CD1c-positive myeloid dendritic cell (primary cell): ENCODE measurements around the gene DLG2.

ENCODE experiments used
- DNase-seq: peaks from one replicate; pipeline ENCODE4 v3.0.0-alpha.2; 2016; ENCODE audit errors: extremely low spot score

Gene DLG2

DNA sequence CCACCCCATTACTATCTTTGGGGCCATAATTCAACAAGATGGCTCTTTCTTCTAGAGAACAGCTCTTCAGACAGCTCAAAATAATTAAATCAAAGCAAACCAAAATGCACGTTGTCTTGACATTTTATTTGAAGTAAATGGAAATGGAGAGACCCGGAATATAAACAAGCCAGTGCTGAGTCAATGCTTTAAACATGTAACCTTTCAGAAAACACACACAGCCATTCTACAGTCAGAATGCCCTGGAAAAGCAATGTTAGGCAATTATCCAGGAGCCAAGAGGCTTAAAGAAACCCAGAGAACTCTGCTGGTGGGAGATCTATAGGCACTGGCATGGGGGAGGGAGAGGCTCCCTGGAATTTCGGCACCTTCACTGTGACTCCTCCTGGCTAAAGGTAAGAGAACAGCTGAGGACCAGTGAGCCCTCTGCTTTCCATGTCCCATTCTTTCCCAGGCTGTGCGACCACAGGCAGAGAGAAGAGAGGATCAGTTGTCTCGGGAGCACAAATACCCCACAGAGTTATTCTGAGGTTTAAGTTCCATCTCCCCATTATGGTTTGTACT, 2086.9 kb downstream of the DLG2 start:
- no peak for DNase-seq

DNA sequence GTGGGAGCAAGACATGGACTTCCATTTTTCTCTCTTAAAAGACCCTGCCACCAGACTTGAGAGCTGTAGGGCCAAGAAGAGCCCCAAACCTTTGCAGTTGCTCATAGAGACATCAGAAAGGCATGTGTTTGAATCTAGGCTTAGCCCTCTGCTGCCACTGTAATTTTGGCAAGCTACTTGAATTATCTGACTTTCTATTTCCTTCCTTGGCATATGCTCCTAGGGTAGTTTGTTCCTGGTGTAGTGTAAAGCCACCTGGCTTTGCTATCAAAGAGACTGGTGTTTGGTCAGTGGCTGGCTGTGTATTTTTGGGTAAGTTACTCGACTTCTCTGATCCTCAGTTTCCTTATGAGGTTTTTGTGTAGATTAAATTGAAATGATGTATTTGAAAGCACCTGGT, 2088.9 kb downstream of the DLG2 start:
- no peak for DNase-seq

DNA sequence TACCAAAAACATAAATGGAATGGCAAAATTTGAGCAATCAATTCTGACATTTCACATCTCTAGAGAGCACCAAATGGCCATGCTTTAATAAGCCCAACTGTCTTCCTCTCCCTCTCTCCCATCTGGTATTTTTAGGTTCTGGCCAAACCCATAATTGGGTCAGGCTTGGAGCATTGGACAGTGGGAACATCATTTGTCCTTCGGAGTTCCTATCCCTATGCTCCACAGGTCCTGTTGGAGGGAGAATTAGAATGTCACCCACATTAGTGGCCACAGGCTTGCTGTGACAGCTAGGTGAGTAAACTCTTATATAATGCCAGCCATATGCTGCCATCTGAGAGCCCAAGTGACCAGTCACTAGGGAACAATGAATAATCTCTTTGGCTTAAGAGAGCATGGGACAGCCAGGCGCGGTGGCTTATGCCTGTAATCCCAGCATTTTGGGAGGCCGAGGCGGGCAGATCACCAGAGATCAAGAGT, 2090.0 kb downstream of the DLG2 start:
- DNase-seq, result no peak

GRCh38 chr11:83533166-83533565, 2094.0 kb downstream of the DLG2 start:
- DNase-seq, result no peak

DNA sequence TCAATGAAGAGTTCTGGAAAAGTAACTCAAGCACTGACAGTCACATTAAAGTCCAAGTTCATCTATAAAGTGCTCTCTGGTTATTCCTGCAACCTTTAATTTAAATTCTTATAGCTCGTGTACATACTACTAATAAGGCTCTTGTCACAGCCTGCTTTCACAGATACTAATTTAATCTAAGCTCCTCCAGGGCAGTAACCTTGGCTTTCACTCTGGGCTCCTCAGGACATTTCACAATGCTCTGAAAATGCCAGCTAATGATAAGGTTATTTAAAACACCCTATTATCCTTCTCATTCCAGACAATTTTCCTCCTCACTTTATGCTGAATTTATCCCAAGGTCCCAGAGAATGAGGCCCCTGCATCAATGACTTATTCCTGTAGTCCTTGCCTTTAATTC, 2098.3 kb downstream of the DLG2 start:
- DNase-seq, result no peak

- no peak for DNase-seq
Observed at GRCh38 chr11:83528225-83528624, 2098.9 kb downstream of the DLG2 start.

GRCh38 chr11:83523676-83524075, 2103.5 kb downstream of the DLG2 start:
- DNase-seq, result no peak

DNA sequence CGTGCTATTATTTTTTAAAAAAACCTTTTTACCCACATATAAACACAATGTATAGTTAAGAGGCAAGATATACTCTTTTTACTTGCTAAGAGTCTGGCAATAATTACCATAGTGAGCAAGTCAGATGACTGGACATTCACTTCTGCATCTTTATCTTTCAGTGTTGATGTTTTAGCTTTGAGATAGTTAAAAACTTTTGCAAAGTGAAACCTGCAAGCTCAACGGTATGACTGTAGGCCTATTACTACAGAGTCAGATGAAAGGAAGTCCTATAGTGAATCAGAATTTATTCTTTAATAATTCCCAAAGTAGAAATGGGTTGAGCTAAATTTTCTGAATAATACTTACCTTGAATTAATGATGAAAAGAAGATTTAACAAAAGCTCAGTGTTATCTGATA, 2104.2 kb downstream of the DLG2 start:
- DNase-seq, result no peak

DNA sequence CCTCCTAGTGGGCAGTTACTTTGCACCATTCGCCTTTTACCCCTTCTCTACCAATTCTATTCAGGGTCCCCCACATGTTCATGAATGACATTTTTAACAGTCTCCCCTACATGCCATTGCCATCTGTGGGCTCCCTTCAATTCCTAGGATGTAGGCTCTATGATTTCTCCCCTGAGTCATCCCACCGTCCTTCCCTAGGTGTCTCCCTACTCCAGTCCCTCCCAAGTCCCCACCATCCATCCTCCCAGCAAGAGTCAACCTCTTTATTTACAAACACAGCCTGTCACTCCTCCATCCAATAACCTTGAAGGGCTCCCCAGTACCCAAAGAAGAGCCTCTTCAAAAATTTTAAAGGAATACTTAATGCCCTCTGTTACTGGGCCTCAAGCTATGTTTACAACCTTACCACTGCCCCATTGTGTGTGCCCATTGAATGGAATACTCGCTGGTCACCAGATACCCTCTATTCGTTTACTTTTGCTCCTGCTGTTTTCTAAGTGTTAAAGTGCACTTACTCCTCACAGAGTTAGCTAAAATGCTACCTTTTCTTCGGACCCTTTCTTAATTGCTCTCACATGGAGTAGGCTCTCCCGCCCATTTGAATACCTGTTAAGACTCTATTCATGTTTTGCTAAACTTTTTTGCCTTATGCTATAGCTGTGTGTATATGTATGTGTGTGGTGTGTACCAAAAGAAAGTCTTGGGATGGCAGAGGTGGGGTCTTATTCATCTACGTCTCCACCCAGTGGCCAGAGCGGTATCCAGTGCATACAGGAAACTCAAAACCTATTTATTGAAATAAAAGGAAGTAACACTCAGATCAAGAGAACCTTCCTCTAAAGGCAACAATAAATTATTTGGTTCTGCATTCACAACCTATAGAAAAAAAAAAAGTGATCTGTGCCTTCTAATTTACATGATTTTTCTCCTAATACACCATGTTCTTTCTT, 2105.2 kb downstream of the DLG2 start:
- peak; percentile 16 for DNase-seq

- no peak for DNase-seq
Observed at GRCh38 chr11:83520849-83521248, 2106.3 kb downstream of the DLG2 start.

DNA sequence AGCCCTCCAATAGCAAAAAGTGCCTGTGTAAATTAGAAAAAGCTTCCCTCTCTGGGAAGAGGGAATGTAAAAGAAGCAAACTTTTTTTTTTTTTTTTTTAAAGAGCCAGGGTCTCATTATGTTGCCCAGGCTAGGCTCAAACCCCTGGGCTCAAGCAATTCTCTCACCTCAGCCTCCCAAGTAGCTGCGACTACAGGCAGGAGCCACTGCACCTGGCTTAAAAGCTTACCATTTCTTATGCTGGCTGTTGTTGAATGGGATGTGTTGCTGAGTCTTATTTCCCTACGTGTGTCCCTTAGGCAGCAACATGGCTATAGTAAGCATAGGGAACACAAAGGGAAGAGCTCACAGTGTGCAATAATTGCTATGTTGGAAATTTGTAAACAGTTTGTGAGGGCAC, 2115.5 kb downstream of the DLG2 start:
- DNase-seq, result no peak

DNA sequence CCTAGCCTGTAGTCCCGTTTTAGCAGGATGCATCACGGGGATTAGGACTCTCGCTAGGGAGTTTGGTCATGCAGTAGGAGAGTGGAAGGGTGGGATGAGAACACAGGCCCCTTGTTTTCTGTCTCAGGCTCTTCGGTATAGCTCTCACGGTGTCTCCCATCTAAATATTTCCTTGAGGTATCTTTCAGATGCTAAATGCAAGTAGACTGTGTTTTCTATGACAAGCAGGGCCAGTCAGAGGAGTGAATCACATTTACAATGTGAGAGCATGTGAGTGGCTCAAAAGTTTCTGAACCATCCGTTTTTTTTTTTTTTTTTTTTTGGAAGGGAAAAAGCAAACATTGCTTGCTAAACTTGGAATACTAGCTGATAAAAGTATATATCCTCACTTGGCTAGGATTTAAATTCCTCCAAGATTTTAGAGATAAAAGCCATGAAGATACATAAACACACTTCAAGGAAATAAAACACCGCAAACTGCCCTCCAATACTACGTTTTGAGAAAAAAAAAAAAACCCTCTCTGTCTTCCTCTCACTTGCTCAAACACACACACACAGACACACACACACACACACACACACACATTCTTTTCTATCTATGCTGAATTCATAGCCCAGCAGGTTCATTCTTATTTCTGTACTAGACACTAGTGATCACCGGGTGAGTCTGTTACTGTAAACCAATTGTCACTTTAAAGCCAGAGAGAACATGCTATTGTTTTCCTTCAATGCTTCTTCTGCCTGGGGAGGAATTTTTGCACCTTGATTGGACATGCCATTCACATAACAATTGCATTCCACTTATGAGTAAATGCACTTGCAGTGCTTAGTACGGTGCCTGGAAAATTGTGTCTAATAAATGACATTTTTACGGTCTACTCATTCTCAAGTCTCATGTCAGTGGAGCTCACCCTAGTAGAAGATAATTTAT, 2116.3 kb downstream of the DLG2 start:
- no peak for DNase-seq

DNA sequence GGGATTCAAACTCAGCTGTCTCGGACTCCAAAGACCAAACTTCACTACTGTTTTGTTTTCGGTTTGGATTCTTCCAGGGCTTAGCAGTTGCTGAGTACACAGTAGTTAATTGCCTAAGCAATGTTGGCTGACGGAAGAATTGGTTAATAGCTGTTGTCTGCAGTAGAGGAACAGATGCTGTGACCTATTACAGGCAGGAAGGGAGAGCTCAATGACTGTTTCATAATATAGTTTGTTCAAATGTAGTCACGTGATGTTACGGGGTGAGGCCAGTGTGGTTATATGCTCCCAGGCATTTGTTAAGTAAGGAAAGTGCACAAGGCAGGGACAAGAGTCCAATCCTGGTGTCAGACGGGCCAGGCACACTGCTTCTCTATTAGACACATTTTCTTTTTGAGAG, 2118.3 kb downstream of the DLG2 start:
- DNase-seq, result no peak

GRCh38 chr11:83502041-83502440, 2125.1 kb downstream of the DLG2 start:
- DNase-seq, result no peak

DNA sequence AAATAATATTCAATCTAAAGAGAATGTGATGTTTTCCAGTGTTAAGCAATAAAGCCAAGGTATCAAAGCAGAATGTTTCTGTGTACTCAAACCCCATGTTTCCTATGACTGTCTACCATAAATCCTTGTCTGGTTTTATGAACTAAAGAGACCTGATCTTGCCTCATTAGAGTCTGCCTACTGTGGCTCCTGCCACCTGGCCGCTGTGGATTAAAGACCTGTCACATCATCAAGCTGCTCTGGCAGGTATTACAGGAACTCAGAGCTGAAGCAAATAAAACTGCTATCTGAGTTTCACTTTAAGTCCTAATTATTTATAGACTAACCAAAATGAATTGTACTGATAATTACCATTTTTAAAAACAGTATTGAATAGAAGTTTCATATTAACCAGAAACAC, 2133.2 kb downstream of the DLG2 start:
- no peak for DNase-seq

- no peak for DNase-seq
Observed at GRCh38 chr11:83493034-83493433, 2134.1 kb downstream of the DLG2 start.

DNA sequence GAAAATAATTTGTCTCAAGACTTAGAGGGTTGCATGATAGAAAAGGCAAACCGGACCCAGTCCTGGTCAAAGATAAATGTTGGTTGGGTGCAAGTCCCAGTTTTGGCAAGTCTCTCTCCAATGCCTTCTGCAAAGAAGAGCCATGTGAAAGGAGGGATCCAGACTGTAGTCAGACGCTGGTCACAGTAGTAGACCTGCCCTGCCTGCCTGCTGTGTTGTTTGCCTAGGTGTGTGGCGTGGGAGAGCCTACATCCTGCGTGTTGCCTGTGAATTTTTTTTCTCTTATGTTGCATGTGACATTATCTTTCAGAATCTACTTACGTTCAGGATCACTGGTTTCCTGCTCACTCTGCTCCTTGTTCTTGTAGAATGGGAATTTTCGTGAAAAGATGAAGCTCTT, 2143.3 kb downstream of the DLG2 start:
- DNase-seq, result no peak

GRCh38 chr11:83480811-83481210, 2146.3 kb downstream of the DLG2 start:
- no peak for DNase-seq

- no peak for DNase-seq
Observed at GRCh38 chr11:83480251-83480650, 2146.9 kb downstream of the DLG2 start.

DNA sequence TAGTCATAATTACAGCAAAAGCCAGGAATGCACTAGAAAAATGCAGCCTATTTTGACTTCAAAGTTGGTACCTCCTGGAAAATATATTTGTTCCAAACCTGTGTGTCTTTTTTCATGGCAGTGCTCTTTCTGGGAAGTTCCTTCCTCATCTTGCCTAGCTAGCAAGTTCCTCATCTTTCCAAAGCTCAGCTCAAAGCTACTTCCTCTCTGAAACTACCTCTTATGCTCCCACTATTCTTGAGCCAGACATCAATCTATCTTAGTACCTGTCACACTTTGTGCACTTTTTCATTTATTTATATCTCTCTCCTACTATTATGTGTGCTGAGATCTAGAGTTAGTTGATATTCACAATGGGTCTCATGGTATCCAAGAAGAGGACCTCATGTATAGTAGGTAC, 2149.4 kb downstream of the DLG2 start:
- DNase-seq, result peak; percentile 23

- DNase-seq, result no peak
Observed at GRCh38 chr11:83475760-83476159, 2151.4 kb downstream of the DLG2 start.

- no peak for DNase-seq
Observed at GRCh38 chr11:83473743-83474142, 2153.4 kb downstream of the DLG2 start.
